ENCODE results near the gene WWOX. TPM values are rescaled to one million over a fixed set of nuclear protein-coding genes. Genes with fewer than 3 reads are reported as not detected.

Gene WWOX
- total RNA-seq, 2 donors from 2014 or later: 23.0 to 31.7 TPM

- H3K36me3 Mint-ChIP-seq: peaks cover 13% of the 10 kb centered on the region
- peaks cover 25 to 27% of the 10 kb centered on the region in 2 donors for H3K4me1 Mint-ChIP-seq (ENCODE audit: low read depth in 2 of 2)
- H3K4me3 Mint-ChIP-seq: no peak overlapping the region
- no peak overlapping the region for H3K27ac Mint-ChIP-seq
- H3K27me3 Mint-ChIP-seq: peaks cover 4 to 10% of the 10 kb centered on the region in 2 donors
- H3K9me3 Mint-ChIP-seq: peaks cover 3% of the 10 kb centered on the region
- no peak for ATAC-seq
- no peak for DNase-seq (ENCODE audit: low spot score)
Observed at GRCh38 chr16:79184464-79185030, 1085.1 kb downstream of the WWOX start.

DNA sequence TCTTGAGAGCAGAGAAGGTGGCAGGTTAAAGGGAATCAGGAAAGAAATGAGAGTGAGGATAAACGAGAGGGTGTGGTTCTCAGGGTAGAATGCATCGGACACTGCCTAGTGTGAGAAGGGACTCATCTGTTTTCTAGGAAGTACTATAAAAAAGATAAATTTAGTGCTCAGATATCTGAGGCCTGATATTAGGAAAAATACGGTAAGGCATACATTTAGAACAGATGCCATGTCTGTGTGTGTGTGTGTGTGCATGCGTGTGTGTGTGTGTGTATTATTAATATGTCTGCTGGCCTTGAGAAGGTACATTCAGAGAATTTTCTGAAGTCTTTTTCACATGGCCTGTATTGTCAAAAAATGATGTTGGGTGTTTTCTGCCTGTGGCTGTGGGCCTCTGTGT lies 1086.3 kb downstream of the WWOX start:
- no peak overlapping the region for H3K27ac Mint-ChIP-seq
- DNase-seq (ENCODE audit: low spot score) (no peak), ATAC-seq (no peak)
- peaks cover 13% of the 10 kb centered on the region for H3K36me3 Mint-ChIP-seq
- H3K27me3 Mint-ChIP-seq: peaks cover 4 to 6% of the 10 kb centered on the region in 2 donors
- no peak overlapping the region for H3K4me3 Mint-ChIP-seq
- peaks cover 25 to 27% of the 10 kb centered on the region in 2 donors for H3K4me1 Mint-ChIP-seq (ENCODE audit: low read depth in 2 of 2)
- H3K9me3 Mint-ChIP-seq: peaks cover 3% of the 10 kb centered on the region

- H3K9me3 Mint-ChIP-seq: peaks cover 3% of the 10 kb centered on the region
- H3K27ac Mint-ChIP-seq: no peak overlapping the region
- H3K27me3 Mint-ChIP-seq: peaks cover 1 to 4% of the 10 kb centered on the region in 2 donors
- no peak overlapping the region for H3K4me3 Mint-ChIP-seq
- peaks cover 13% of the 10 kb centered on the region for H3K36me3 Mint-ChIP-seq
- ATAC-seq: no peak
- peaks cover 23 to 24% of the 10 kb centered on the region in 2 donors for H3K4me1 Mint-ChIP-seq (ENCODE audit: low read depth in 2 of 2)
- DNase-seq (ENCODE audit: low spot score): no peak
Observed at GRCh38 chr16:79186196-79186595, 1086.7 kb downstream of the WWOX start.

- H3K27me3 Mint-ChIP-seq: peaks cover 0 to 4% of the 10 kb centered on the region in 2 donors
Observed at GRCh38 chr16:79188115-79188738, 1088.8 kb downstream of the WWOX start.

DNA sequence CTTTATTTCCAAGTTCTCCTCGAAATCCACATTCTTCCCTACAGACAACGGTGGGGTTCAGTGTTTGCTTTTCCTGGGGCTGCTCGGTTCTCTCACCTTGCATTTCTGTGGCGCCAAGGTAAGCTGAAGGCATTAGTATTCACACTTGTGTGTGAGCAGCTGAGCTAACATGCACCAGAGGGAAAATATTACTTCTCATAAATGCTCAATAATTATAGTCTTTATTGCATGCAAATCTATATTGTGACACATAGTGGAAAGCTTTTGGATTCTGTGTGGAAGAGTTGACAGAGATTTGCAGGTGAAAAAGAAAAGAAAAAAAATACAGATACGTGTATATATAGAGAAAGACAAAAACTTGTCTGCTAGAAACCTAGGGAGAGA lies 1089.3 kb downstream of the WWOX start:
- ATAC-seq (no peak), DNase-seq (ENCODE audit: low spot score) (no peak)
- no peak overlapping the region for H3K27ac Mint-ChIP-seq
- peaks cover 3% of the 10 kb centered on the region for H3K9me3 Mint-ChIP-seq
- peaks cover 0 to 4% of the 10 kb centered on the region in 2 donors for H3K27me3 Mint-ChIP-seq
- H3K4me1 Mint-ChIP-seq (ENCODE audit: low read depth in 2 of 2): peaks cover 27 to 28% of the 10 kb centered on the region in 2 donors
- peaks cover 13% of the 10 kb centered on the region for H3K36me3 Mint-ChIP-seq
- H3K4me3 Mint-ChIP-seq: peak overlapping the region; percentile 6

More at GRCh38 chr16:79188115-79188738, 1088.8 kb downstream of the WWOX start:
- Mint-ChIP-seq H3K9me3 (peaks cover 3% of the 10 kb centered on the region), H3K27ac (peak overlapping the region in 1 of 2 donors; percentile 15), H3K36me3 (peaks cover 13% of the 10 kb centered on the region), H3K4me3 (peak overlapping the region; percentile 47), H3K4me1 (ENCODE audit: low read depth in 2 of 2) (peaks cover 22 to 23% of the 10 kb centered on the region in 2 donors)
- DNase-seq (ENCODE audit: low spot score) (no peak), ATAC-seq (no peak)

DNA sequence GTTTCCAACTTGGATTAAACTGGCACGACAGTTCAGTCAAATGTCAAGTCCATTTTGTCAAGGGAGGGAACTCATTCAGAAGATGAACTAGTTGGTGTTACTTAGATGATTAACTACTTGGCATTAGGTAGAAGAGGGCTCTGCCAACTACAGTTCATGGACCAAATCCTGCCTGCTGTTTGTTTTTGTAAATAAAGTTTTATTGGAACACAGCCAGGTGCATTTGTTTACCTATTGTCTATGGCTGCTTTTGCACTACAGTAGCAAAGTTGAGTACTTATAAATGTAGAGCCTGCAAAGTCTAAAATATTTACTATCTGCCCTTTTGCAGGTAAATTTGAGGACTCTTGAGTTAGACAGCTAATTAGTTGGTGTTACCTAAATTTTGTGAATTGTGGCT lies 1091.1 kb downstream of the WWOX start:
- Mint-ChIP-seq H3K4me1 (ENCODE audit: low read depth in 2 of 2) (peaks cover 39 to 41% of the 10 kb centered on the region in 2 donors), H3K27me3 (peaks cover 0 to 2% of the 10 kb centered on the region in 2 donors), H3K36me3 (peaks cover 13% of the 10 kb centered on the region), H3K27ac (no peak overlapping the region), H3K4me3 (no peak overlapping the region), H3K9me3 (peaks cover 3% of the 10 kb centered on the region)
- DNase-seq (ENCODE audit: low spot score) (no peak), ATAC-seq (no peak)

DNA sequence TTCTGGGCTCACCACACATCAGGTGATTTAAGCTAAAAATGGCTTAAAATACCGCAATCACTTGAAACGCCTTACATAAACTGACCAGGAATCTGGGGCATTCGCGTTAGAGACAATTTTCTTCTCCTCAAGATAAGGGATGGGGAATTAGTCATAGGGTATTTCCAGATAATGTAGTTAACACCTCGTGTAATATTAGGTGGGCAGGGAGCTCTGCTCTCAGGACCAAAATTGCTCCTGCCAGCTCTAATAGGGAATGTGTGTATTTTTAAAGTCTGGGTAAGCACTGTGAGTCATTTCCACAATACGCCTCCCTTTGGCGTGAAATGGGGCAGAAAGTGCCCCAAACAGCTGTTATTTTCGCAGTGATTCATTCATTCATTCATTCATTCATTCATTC lies 1092.5 kb downstream of the WWOX start:
- DNase-seq (ENCODE audit: low spot score): no peak
- Mint-ChIP-seq H3K36me3 (peaks cover 13% of the 10 kb centered on the region), H3K9me3 (peaks cover 3% of the 10 kb centered on the region), H3K27me3 (no peaks in the 10 kb centered on the region), H3K4me1 (ENCODE audit: low read depth in 2 of 2) (peaks cover 48 to 50% of the 10 kb centered on the region in 2 donors), H3K4me3 (no peak overlapping the region), H3K27ac (no peak overlapping the region)
- no peak for ATAC-seq

DNA sequence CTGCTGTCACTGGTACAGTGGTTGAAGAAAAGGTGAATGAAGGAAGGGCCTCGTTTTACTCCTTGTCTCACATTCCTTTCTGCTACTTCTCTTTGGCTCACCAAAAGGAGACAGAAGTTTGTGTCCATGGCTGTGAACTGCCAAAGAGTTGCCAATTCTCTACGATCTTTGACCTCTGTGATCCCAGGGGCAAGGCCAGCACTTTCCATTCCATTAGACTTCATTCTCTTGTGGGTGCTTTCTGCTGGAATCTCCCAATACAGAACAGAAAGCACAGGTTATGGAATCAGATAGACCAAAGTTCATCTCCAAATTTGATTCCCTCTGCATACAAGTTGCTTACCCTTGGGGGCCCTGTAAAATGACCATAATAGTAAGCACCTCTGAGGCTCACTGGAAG lies 1093.5 kb downstream of the WWOX start:
- Mint-ChIP-seq H3K4me1 (ENCODE audit: low read depth in 2 of 2) (peaks cover 50 to 51% of the 10 kb centered on the region in 2 donors), H3K27me3 (no peaks in the 10 kb centered on the region), H3K9me3 (peaks cover 2% of the 10 kb centered on the region), H3K4me3 (no peak overlapping the region), H3K36me3 (peaks cover 10% of the 10 kb centered on the region), H3K27ac (no peak overlapping the region)
- DNase-seq (ENCODE audit: low spot score): no peak
- no peak for ATAC-seq

DNA sequence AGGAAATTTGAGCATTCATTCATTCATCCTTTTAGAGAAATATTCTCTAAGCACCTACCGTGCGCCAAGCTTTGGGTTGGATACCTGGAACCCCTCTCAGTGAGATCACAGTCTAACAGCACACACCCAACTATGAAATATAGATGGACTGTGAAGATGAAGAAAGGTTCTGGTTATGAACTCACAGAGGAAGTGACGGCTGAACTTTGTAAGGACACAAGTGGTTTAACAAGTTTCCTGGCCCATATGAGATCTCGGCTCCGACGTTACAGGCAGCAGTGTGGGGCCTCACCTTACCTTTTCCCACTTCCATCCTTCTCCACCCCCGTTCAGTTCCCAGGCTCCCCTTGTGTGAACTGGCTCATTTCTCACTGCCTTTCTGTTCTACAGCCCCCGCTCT lies 1094.8 kb downstream of the WWOX start:
- ATAC-seq: peak; percentile 73 to 81
- peak overlapping the region; percentile 38 for H3K4me3 Mint-ChIP-seq
- H3K36me3 Mint-ChIP-seq: no peaks in the 10 kb centered on the region
- peaks cover 41% of the 10 kb centered on the region in 2 donors for H3K4me1 Mint-ChIP-seq (ENCODE audit: low read depth in 2 of 2)
- peak overlapping the region; percentile 15 to 30 for H3K27ac Mint-ChIP-seq
- peak; percentile 65 for DNase-seq (ENCODE audit: low spot score)
- H3K27me3 Mint-ChIP-seq: no peaks in the 10 kb centered on the region
- H3K9me3 Mint-ChIP-seq: no peaks in the 10 kb centered on the region

DNA sequence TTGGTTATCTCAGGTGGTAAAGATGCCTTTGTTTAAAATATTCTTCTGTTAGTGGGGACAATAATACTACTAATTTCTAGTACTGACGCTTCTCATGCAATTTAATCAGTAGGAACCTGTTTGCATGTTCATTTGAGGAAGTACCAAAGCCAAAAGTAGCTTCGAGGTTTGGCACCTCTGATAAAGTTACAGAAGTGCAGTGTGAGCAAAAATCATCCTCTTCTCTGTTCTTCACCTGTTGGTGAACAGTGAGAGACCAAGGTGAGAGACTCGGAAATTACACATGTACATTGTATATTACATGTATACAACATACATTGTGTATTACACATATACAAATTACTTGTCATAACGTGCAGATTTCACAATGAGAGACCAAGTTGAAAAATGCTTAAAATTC lies 1096.5 kb downstream of the WWOX start:
- Mint-ChIP-seq H3K4me1 (ENCODE audit: low read depth in 2 of 2) (peaks cover 41% of the 10 kb centered on the region in 2 donors), H3K4me3 (peak overlapping the region; percentile 39), H3K9me3 (no peaks in the 10 kb centered on the region), H3K36me3 (no peaks in the 10 kb centered on the region), H3K27me3 (no peaks in the 10 kb centered on the region), H3K27ac (peak overlapping the region in 1 of 2 donors; percentile 0)
- ATAC-seq: no peak
- DNase-seq (ENCODE audit: low spot score): no peak

DNA sequence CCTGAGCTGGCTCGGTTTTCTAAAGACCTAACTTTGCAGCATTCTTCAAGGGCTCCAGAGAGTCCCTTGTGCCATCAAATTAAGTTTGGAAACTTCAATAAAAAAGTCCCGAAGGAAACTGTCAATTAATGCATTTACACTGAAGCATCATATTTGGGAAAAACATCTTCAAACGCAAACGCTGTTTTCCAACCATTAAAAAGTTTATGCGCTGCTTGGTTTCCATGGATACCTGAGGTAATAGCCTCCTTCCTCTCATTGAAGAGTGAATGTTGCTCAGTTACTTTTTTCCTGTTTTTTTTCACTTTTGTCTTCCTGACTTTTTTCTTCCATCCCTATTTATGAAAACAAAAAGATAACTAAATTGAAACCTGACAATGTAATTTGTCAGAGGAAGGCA lies 1102.0 kb downstream of the WWOX start:
- peaks cover 6% of the 10 kb centered on the region in 2 donors for H3K4me1 Mint-ChIP-seq (ENCODE audit: low read depth in 2 of 2)
- no peak overlapping the region for H3K27ac Mint-ChIP-seq
- no peak for ATAC-seq
- H3K27me3 Mint-ChIP-seq: no peaks in the 10 kb centered on the region
- no peak for DNase-seq (ENCODE audit: low spot score)
- H3K9me3 Mint-ChIP-seq: no peaks in the 10 kb centered on the region
- no peaks in the 10 kb centered on the region for H3K36me3 Mint-ChIP-seq
- no peak overlapping the region for H3K4me3 Mint-ChIP-seq

- ATAC-seq (no peak), DNase-seq (ENCODE audit: low spot score) (no peak)
- H3K27me3 Mint-ChIP-seq: no peaks in the 10 kb centered on the region
- no peaks in the 10 kb centered on the region for H3K36me3 Mint-ChIP-seq
- no peaks in the 10 kb centered on the region for H3K4me1 Mint-ChIP-seq (ENCODE audit: low read depth in 2 of 2)
- no peak overlapping the region for H3K27ac Mint-ChIP-seq
- no peaks in the 10 kb centered on the region for H3K9me3 Mint-ChIP-seq
- H3K4me3 Mint-ChIP-seq: no peak overlapping the region
Observed at GRCh38 chr16:79202977-79203376, 1103.5 kb downstream of the WWOX start.

GRCh38 chr16:79204486-79204885 lies 1105.0 kb downstream of the WWOX start:
- no peaks in the 10 kb centered on the region for H3K9me3 Mint-ChIP-seq
- H3K27ac Mint-ChIP-seq: no peak overlapping the region
- H3K4me1 Mint-ChIP-seq (ENCODE audit: low read depth in 2 of 2): no peaks in the 10 kb centered on the region
- ATAC-seq (no peak), DNase-seq (ENCODE audit: low spot score) (no peak)
- no peaks in the 10 kb centered on the region for H3K36me3 Mint-ChIP-seq
- no peak overlapping the region for H3K4me3 Mint-ChIP-seq
- H3K27me3 Mint-ChIP-seq: no peaks in the 10 kb centered on the region

GRCh38 chr16:79206889-79207288 lies 1107.4 kb downstream of the WWOX start:
- H3K4me3 Mint-ChIP-seq: no peak overlapping the region
- DNase-seq (ENCODE audit: low spot score): no peak
- no peaks in the 10 kb centered on the region for H3K27me3 Mint-ChIP-seq
- no peak overlapping the region for H3K27ac Mint-ChIP-seq
- H3K4me1 Mint-ChIP-seq (ENCODE audit: low read depth in 2 of 2): no peaks in the 10 kb centered on the region
- H3K9me3 Mint-ChIP-seq: no peaks in the 10 kb centered on the region
- H3K36me3 Mint-ChIP-seq: no peaks in the 10 kb centered on the region
- no peak for ATAC-seq
